Breast epithelium (tissue), 3 donors: ENCODE data around the gene SSTR5.

Experiments used
- CTCF ChIP-seq, 3 donors: fragments of 450-650 bp; IDR thresholded peaks; one replicate each; pipeline ENCODE4 v1.5.1; 2016 to 2017; ENCODE audit warnings: antibody characterized with exemption in 3 of 3, mild to moderate bottlenecking in 3 of 3, moderate library complexity in 3 of 3
- POLR2A ChIP-seq: fragments of 450-650 bp; IDR thresholded peaks from one replicate; pipeline ENCODE4 v1.6.1; 2016; ENCODE audit warnings: antibody characterized with exemption, mild to moderate bottlenecking, moderate library complexity
- POLR2AphosphoS5 ChIP-seq, 3 donors: sonication (generic); formaldehyde crosslinking; IDR thresholded peaks; one replicate each; pipeline ENCODE4 v1.6.1; 2017; ENCODE audit warnings: antibody characterized with exemption in 3 of 3

GRCh38 chr16:1123525-1124230 is 51.1 kb downstream of the SSTR5 start:
- TF ChIP-seq CTCF (IDR thresholded peaks at IDR 0.05): no peak
- TF ChIP-seq POLR2A: no peak
- no peak for TF ChIP-seq POLR2AphosphoS5 (IDR thresholded peaks at IDR 0.05)
